Naive B cell (primary cell): ENCODE data around the gene RXRB. TPM values are rescaled to one million over a fixed set of nuclear protein-coding genes. Genes with fewer than 3 reads are reported as not detected.

Experiments
- ATAC-seq, 2 donors: fragments of 150-1000 bp; cut with Tn5 transposase; 2 replicates each; pipeline ENCODE4 v1.10.0; 2021; ENCODE audit warnings: low read depth in 2 of 2, mild to moderate bottlenecking in 2 of 2, moderate library complexity in 2 of 2
- DNase-seq: peaks from one replicate; pipeline ENCODE4 v3.0.0; 2022
- H3K27ac Mint-ChIP-seq, 6 donors: one replicate each; pipeline ENCODE4 v1.8.0; 2020 to 2022; ENCODE audit warnings: mild to moderate bottlenecking in 6 of 6, mixed read lengths in 6 of 6, moderate library complexity in 5 of 6, inconsistent platforms in 2 of 6
- H3K27me3 Mint-ChIP-seq, 3 donors: one replicate each; pipeline ENCODE4 v1.8.0; 2021 to 2022; ENCODE audit warnings: mixed read lengths in 3 of 3, mild to moderate bottlenecking in 1 of 3
- H3K36me3 Mint-ChIP-seq, 2 donors: one replicate each; pipeline ENCODE4 v1.8.0; 2020 to 2022; ENCODE audit warnings: mixed read lengths in 2 of 2, inconsistent platforms in 1 of 2, mild to moderate bottlenecking in 1 of 2
- H3K4me1 Mint-ChIP-seq, 3 donors: one replicate each; pipeline ENCODE4 v1.8.0; 2020 to 2022; ENCODE audit warnings: mixed read lengths in 3 of 3, inconsistent platforms in 1 of 3, mild to moderate bottlenecking in 1 of 3, moderate library complexity in 1 of 3
- H3K4me3 Mint-ChIP-seq, 8 donors: one replicate each; pipeline ENCODE4 v1.8.0; 2020 to 2022; ENCODE audit warnings: mild to moderate bottlenecking in 8 of 8, mixed read lengths in 8 of 8, moderate library complexity in 8 of 8, inconsistent platforms in 2 of 8
- H3K9me3 Mint-ChIP-seq, 7 donors: one replicate each; pipeline ENCODE4 v1.8.0; 2020 to 2022; ENCODE audit warnings: mixed read lengths in 7 of 7, mild to moderate bottlenecking in 5 of 7, inconsistent platforms in 2 of 7, moderate library complexity in 1 of 7
- polyA plus RNA-seq, 6 donors: library from polyadenylated mRNA; unstranded; fragments of 300-500 nt; fragmentation: Illumina TruSeq; gene quantifications; one replicate each; pipeline ENCODE4 v1.2.3, GENCODE V29; 2021; ENCODE audit warnings: low read depth in 6 of 6

Gene RXRB
- 10 to 100 TPM in 1 of 6 donors, 1 to 10 TPM in 5; 2.2 to 10.8 (median 7.4) TPM for polyA plus RNA-seq

DNA sequence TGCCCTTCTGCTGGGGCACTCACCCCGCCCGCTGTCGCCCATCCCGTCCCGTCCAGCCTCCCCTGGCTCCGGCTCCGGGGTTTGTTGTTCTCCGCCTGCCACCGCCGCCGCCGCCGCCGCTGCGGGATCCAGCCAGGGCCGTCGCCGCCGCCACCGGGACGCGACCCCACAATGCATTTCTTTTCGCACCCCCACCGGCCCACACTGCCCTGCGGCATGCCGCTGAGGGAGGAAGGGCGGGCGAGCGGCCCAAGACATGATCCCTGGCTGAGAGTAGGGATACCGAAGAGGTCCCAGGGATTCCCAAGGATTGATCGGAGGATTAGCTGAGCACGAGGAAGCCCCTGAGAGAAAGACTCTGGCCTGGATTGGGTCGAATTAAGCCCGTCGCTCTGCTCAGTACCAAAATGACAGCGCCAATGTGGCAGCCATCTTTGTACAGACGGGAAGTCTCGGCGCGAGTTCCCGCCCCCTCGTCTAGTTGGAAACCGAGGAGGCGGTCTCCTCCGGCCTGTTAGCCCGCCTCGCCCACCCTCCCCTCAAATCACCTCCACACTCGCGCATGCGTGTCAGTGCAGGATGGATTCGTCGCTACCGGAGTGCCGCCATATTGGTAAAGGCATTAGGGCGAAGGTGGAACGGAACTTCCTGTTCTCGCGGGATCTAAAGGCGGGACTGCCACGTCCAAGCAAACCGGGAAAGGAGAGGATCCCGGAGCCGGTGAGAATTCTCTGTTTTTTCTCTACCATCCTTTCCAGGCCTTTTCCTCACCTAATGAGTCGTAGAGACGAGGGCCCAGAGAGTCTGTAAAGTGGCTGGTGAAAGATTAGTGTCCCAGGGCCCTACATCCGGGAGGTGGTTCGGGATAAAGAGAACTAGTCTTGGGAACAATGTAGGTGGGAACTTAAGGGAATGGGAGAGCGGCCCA is at the start of gene RXRB, which contains the start of gene SLC39A7:
Gene RXRB (minus strand): TSS at position 447 of the 928 bp plus-strand sequence. CDS start 189 bp downstream, at position 258.
Gene SLC39A7 (plus strand): TSS at position 649 of the 928 bp plus-strand sequence. CDS start 379 bp downstream, outside the sequence.
- H3K27ac Mint-ChIP-seq, result peak within 1 kb of the TSS; percentile 95 to 99 (median 98)
- H3K36me3 Mint-ChIP-seq, result peaks cover 13 to 31% of the 10 kb centered on the region in 2 donors
- H3K4me1 Mint-ChIP-seq, result peaks cover 74 to 83% (median 80%) of the 10 kb centered on the region in 3 donors
- H3K9me3 Mint-ChIP-seq, result no peaks in the 10 kb centered on the region
- no peaks in the 10 kb centered on the region for H3K27me3 Mint-ChIP-seq
- H3K4me3 Mint-ChIP-seq, result peak within 1 kb of the TSS; percentile 99 to 100 (median 99)
- DNase-seq, result peak; percentile 96
- ATAC-seq, result peak; percentile 75 to 78

DNA sequence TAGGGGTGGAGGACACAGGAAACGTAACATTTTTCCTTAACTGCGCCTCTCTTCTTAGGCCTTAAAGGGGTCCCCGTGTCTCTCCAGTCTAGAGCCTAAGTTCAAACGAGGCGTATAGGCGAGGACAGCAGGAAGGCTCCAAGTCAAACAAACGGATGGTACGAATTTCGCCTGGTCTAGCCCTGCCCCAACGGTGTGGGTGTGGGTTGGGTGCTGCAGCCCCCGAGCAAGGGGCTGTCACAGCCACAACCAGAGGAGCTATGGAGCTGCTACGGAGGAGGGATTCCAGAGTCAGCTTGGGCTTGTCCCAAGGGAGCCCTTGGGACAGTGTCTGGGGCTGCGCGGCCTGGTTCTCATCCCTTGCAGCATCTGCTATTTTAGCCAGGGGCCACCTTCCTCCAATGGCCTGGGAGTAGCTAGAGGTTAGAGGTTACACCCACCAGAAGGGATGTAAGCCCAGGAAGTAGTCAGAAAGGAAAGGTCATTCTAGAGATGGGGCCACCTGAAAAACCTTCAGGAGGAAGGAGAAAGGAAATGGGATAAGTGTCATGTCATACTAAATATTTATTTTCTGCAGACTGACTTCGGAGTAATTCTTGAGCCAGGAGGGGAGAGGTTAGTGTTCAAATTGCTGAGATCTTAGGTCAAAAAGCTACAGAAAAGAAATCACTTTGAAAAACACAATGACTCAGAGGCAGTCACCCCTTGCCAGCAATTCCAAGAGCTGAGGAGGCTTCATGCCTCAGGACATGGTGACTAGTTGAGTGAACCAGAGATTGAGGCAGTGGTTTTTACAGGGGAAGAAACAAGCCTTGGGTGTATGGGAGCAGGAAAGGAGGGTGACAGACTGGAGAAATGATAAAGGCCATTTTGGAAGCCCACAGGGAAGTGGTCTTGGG is 49.5 kb upstream of the RXRB start:
- Mint-ChIP-seq H3K4me1 (peaks cover 20 to 40% (median 38%) of the 10 kb centered on the region in 3 donors), H3K27me3 (peaks cover 0 to 4% (median 0%) of the 10 kb centered on the region in 3 donors), H3K4me3 (peak overlapping the region; percentile 89 to 95 (median 92)), H3K9me3 (no peaks in the 10 kb centered on the region), H3K27ac (peak overlapping the region; percentile 83 to 99 (median 95)), H3K36me3 (peaks cover 5 to 7% of the 10 kb centered on the region in 2 donors)
- DNase-seq (no peak), ATAC-seq (no peak)

DNA sequence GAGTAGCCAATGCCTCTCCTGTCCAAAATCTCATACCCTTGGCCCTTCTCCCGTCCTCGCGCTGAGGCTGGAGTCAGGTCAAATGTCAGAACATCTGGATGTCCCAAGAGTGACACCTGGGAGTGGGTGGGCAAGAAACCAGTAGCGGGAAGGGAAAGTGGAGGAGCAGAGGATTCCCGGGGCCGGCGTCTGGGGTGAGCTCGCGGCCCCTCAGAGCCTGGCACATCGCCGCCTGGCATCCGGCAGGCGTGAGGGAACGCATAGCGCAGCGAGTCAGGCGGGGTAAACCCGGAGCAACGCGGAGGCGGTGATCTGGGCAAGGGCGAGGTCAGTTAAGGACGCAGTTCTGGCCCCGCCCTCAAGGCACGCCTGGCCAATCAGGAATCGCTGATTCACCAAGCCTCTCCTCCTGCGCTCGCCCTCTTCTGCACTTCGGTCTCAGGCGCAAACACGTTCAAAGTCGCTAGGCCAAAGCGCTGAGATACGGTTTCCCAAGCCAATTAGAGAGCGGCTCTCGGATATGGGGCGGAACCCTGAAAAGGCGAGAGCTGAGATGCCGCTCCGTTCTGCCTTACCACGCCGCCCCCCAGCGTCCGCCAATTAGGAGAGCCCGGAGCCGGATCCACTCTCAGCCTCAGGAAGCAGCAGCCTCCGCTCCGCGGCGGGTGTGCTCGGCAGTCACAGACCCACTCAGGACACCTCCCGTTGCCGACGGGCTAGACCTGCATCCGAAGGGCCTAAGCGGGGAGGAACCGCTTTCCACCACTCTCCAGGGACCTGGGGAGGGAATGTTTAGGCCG is 48.7 kb upstream of the RXRB start:
- peaks cover 20 to 40% (median 38%) of the 10 kb centered on the region in 3 donors for H3K4me1 Mint-ChIP-seq
- peak overlapping the region; percentile 91 to 99 (median 97) for H3K27ac Mint-ChIP-seq
- H3K36me3 Mint-ChIP-seq, result peaks cover 5 to 7% of the 10 kb centered on the region in 2 donors
- peak; percentile 95 for DNase-seq
- H3K27me3 Mint-ChIP-seq, result peaks cover 0 to 4% (median 0%) of the 10 kb centered on the region in 3 donors
- ATAC-seq, result peak; percentile 86
- no peaks in the 10 kb centered on the region for H3K9me3 Mint-ChIP-seq
- peak overlapping the region; percentile 89 to 95 (median 92) for H3K4me3 Mint-ChIP-seq

DNA sequence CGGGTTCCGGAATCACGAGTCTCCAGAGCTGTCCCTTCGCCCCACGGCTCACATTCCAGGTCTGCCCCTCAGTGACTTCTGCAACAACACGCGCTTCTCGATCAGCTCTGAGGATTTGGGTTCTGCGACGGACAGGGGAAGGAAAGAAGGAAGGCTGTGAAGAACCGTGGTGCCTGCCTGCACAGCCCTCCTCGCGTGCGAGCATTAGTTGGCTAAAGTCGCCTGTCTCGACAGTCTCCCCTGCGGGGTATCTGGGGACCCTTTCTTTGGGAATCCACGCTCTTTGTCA is 48.1 kb upstream of the RXRB start:
- H3K4me1 Mint-ChIP-seq, result peaks cover 20 to 40% (median 38%) of the 10 kb centered on the region in 3 donors
- no peaks in the 10 kb centered on the region for H3K9me3 Mint-ChIP-seq
- H3K27me3 Mint-ChIP-seq, result peaks cover 0 to 4% (median 0%) of the 10 kb centered on the region in 3 donors
- H3K4me3 Mint-ChIP-seq, result peak overlapping the region; percentile 89 to 95 (median 92)
- DNase-seq (no peak), ATAC-seq (peak; percentile 21 to 22)
- peaks cover 5 to 7% of the 10 kb centered on the region in 2 donors for H3K36me3 Mint-ChIP-seq
- H3K27ac Mint-ChIP-seq, result peak overlapping the region; percentile 91 to 99 (median 97)

DNA sequence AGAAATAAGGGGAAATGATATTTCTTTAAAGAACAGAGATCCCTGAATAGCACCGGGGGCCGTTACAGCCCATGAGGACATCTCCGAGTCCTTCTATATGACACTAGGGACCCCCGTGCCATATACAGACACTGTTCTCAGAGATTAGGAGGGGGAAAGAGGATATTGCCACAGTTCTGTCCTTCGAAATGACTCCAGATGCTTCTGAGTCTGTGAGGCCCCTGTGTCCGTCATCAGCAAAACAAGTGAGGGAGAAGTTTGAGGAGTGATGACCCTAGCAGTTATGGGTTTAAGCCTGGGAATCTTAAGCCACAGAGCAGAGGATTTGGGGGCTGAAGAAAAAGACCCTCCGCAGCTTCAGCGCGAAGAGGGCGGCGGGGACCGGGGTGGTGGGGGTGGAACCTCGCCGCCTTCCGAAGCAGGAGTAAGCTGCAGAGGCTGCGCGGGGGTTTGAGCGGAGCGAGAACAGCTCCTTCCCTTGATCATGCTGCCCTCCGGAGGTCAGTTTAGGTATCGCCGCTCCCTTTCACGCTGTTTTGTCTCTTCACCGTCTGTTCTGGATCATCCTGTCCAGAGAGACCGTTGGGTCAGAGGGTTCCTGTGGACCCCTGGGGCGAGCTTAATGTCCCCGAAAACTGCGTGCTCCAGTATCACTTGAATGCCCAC is 47.6 kb upstream of the RXRB start:
- peak overlapping the region; percentile 89 to 95 (median 92) for H3K4me3 Mint-ChIP-seq
- DNase-seq (peak; percentile 87), ATAC-seq (peak; percentile 41 to 44)
- H3K9me3 Mint-ChIP-seq, result no peaks in the 10 kb centered on the region
- peak overlapping the region; percentile 91 to 99 (median 97) for H3K27ac Mint-ChIP-seq
- peaks cover 5 to 7% of the 10 kb centered on the region in 2 donors for H3K36me3 Mint-ChIP-seq
- peaks cover 0 to 4% (median 4%) of the 10 kb centered on the region in 3 donors for H3K27me3 Mint-ChIP-seq
- peaks cover 20 to 40% (median 38%) of the 10 kb centered on the region in 3 donors for H3K4me1 Mint-ChIP-seq

DNA sequence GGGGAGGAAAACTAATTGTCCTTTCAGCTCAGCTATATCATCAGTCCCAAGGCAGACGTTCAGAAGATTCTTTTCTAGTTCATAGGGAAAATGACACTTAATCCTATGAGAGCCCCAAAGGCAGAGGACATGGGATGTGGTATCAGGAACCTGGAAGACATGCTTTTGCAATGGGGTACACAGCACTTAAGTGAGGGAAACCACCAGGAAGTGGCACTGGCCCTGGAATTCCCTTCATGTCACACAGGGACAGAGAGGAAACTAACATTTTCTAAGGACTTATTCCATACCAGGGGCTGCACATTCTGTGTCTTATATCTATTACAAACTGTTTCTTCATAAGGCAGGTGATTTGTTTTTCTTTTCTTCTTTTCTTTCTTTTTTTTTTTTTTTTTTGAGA is 43.0 kb upstream of the RXRB start:
- peaks cover 6 to 8% (median 7%) of the 10 kb centered on the region in 3 donors for H3K4me1 Mint-ChIP-seq
- ATAC-seq (no peak), DNase-seq (no peak)
- H3K9me3 Mint-ChIP-seq, result no peaks in the 10 kb centered on the region
- no peaks in the 10 kb centered on the region for H3K36me3 Mint-ChIP-seq
- no peak overlapping the region for H3K4me3 Mint-ChIP-seq
- H3K27me3 Mint-ChIP-seq, result peaks cover 21 to 31% (median 26%) of the 10 kb centered on the region in 3 donors
- peak overlapping the region in 2 of 6 donors; percentile 30 to 67 for H3K27ac Mint-ChIP-seq

DNA sequence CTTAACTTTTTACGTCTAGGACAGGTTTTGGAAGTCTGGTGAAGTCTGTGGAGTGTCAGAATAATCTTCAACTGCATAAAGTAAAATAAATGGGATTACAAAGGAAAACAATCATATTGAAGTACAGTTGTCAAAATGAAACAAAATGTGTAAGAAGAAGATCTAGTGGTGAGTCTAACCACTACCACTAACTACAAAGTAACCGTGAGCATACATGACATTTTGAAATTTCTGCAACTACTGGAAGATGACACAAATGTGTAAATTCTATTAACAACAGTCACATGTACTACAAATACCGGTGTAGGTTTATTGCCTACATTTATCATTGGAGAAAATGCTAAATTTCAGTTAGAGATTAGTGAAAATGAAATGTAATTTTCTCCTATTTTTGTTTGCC is 41.5 kb upstream of the RXRB start:
- H3K27me3 Mint-ChIP-seq, result peaks cover 24 to 45% (median 26%) of the 10 kb centered on the region in 3 donors
- DNase-seq (no peak), ATAC-seq (no peak)
- no peak overlapping the region for H3K27ac Mint-ChIP-seq
- H3K4me3 Mint-ChIP-seq, result no peak overlapping the region
- H3K36me3 Mint-ChIP-seq, result no peaks in the 10 kb centered on the region
- H3K4me1 Mint-ChIP-seq, result peaks cover 0 to 4% (median 0%) of the 10 kb centered on the region in 3 donors
- H3K9me3 Mint-ChIP-seq, result no peaks in the 10 kb centered on the region

DNA sequence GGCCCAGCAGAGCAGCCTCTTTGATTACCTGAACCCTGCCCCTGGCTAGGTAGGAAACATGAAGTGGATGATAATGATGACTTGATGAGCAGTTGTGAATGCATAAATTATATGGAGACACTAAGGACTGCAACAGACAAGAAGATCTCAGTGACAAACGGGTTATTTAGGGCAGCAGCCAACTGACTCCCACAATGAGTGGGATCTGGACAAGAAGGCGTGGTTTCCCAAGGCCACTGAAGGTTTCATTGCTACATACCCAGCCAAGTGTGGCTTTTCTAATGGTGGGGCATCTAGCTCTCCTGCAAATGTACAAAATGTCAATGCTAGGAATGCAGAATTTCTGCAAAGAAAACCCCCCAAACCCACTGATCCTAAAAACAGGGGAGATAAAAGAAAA is 37.3 kb upstream of the RXRB start:
- Mint-ChIP-seq H3K4me1 (peaks cover 0 to 4% (median 0%) of the 10 kb centered on the region in 3 donors), H3K9me3 (no peaks in the 10 kb centered on the region), H3K4me3 (no peak overlapping the region), H3K27ac (no peak overlapping the region), H3K36me3 (no peaks in the 10 kb centered on the region), H3K27me3 (peaks cover 40 to 71% (median 48%) of the 10 kb centered on the region in 3 donors)
- DNase-seq, result no peak
- ATAC-seq, result no peak

DNA sequence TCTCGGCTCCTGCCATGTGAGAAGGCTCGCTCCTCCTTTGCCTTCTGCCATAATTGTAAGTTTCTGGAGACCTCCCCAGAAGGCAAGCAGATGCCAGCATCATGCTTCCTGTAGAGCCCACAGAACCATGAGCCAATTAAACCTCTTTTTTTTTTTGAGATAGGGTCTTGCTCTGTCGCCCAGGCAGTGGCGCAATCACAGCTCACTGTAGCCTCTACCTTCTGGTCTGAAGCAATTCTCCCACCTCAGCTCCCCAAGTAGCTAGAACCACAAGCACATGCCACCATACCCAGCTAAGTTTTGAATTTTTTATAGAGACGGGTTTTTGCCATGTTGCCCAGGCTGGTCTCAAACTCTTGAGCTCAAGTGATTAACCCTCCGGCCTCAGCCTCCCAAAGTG is 36.4 kb upstream of the RXRB start:
- peaks cover 37 to 65% (median 48%) of the 10 kb centered on the region in 3 donors for H3K27me3 Mint-ChIP-seq
- H3K27ac Mint-ChIP-seq, result no peak overlapping the region
- ATAC-seq, result no peak
- no peak for DNase-seq
- peak overlapping the region in 1 of 8 donors; percentile 15 for H3K4me3 Mint-ChIP-seq
- H3K4me1 Mint-ChIP-seq, result peaks cover 0 to 4% (median 0%) of the 10 kb centered on the region in 3 donors
- no peaks in the 10 kb centered on the region for H3K9me3 Mint-ChIP-seq
- no peaks in the 10 kb centered on the region for H3K36me3 Mint-ChIP-seq

DNA sequence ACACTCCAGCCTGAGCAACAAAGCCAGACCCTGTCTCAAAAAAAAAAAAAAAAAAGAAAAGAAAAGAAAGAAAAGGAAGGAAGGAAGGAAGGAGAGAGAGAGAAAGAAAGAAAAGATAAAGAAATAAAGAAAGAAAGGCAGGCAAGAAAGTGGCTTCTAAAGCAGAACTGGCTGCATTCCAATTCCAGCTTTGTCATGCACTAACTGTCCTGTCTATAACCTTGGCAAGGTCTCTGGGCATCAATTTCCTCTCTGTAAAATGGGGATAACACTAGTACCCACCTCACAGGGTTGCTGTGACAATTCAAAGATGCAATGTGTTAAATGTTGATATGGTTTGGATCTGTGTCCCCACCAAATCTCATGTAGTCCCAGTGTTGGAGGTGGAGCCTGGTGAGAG is 35.9 kb upstream of the RXRB start:
- no peaks in the 10 kb centered on the region for H3K36me3 Mint-ChIP-seq
- no peak overlapping the region for H3K4me3 Mint-ChIP-seq
- ATAC-seq (no peak), DNase-seq (no peak)
- no peaks in the 10 kb centered on the region for H3K9me3 Mint-ChIP-seq
- peaks cover 0 to 4% (median 0%) of the 10 kb centered on the region in 3 donors for H3K4me1 Mint-ChIP-seq
- peak overlapping the region in 1 of 6 donors; percentile 57 for H3K27ac Mint-ChIP-seq
- H3K27me3 Mint-ChIP-seq, result peaks cover 34 to 66% (median 53%) of the 10 kb centered on the region in 3 donors

DNA sequence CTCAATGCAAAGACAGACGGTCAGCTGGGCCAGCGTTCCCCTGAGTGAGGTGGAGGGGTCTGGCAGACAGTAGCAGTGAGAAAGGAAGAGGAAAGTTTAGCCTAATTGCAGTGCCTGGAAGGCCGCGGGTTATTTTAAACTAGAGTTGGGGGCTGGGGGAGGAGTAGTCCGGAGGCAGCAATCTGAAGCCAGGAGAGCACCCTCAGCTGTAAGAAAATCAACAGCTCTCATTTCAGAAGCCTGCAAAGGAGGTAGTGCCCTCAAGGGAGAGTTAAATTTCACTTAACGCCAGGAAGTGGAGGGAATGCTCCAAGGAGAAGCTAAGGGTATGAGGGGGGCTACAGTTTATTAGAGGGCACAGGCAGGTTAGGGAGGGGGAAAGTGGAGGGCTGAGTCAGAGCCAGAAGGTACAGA is 34.8 kb upstream of the RXRB start:
- H3K27ac Mint-ChIP-seq, result no peak overlapping the region
- H3K27me3 Mint-ChIP-seq, result peaks cover 31 to 68% (median 50%) of the 10 kb centered on the region in 3 donors
- DNase-seq, result no peak
- no peaks in the 10 kb centered on the region for H3K36me3 Mint-ChIP-seq
- H3K4me3 Mint-ChIP-seq, result no peak overlapping the region
- H3K4me1 Mint-ChIP-seq, result no peaks in the 10 kb centered on the region
- no peak for ATAC-seq
- H3K9me3 Mint-ChIP-seq, result no peaks in the 10 kb centered on the region
